CD4-positive, alpha-beta T cell treated with Interleukin-1 beta for 1 hour (primary cell): ENCODE data around the gene KRT80.

ENCODE experiments used
- DNase-seq, 2 donors: peaks; one replicate each; pipeline ENCODE4 v3.0.0-alpha.2; 2020 to 2022

The KRT80 gene

DNA sequence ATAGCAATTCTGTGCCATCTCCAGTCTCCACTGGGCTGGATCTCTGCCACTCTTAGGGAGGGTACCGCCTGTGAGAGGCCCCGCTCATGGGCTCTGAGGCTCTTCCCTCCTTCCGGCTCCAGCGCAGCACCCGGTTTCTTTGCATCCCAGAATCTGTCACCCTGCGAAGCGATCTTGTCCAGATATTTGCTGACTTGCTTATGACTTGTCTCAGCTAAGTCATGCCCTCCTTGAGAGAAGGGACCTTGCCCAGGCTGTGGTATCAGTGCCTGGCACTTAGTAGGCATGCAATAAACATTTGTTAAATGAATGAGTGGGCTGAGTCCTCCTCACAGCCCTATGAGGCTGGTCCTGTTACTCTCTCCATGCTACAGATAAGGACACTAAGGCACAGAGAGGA lies 13.4 kb downstream of the KRT80 start:
- no peak for DNase-seq

GRCh38 chr12:52175371-52176350 lies 16.2 kb downstream of the KRT80 start:
- no peak for DNase-seq

DNA sequence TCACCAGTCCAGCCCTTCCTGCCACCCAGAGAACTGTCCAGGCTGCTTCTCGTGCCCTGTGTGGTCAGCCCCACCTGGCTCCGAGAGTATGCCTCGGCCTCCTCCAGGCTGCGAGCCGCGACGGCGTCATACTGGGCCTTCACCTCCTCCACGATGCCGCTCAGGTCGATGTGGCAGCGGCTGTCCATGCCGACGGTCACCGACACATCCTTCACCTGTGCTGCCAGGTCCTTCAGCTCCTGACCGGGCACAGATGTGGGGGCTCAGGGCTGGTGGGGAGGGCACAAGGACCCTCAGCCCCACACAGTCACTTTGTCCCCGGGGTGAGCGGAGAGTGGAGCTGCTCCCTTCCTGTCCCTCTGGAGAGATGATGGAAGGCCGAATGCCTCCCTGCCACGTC lies 18.3 kb downstream of the KRT80 start:
- DNase-seq: no peak

GRCh38 chr12:52172956-52173355 lies 18.9 kb downstream of the KRT80 start:
- DNase-seq: no peak

GRCh38 chr12:52171950-52172512 lies 19.8 kb downstream of the KRT80 start:
- DNase-seq: peak in 1 of 2 donors; percentile 13

GRCh38 chr12:52170827-52171226 lies 21.0 kb downstream of the KRT80 start:
- no peak for DNase-seq

DNA sequence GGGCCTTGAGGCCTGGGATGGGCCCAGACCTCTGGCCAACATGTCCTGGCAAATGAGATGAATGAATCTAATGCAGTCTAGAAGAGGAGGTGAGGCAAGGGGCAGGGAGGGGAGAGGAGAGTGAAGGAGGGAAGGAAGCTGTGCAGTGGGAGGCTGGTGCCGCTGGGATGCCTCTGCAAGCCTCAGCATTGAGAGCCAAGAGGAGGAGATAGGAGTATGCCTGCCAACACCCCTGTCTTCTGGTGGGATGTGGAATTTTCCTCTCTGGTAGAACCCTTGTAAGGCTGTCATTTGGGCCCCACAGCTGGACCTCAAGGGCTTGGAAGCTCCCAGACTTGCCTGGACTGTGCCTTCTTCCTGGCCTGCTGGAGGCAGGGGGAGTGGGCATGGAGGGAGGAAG lies 21.9 kb downstream of the KRT80 start:
- DNase-seq: no peak

DNA sequence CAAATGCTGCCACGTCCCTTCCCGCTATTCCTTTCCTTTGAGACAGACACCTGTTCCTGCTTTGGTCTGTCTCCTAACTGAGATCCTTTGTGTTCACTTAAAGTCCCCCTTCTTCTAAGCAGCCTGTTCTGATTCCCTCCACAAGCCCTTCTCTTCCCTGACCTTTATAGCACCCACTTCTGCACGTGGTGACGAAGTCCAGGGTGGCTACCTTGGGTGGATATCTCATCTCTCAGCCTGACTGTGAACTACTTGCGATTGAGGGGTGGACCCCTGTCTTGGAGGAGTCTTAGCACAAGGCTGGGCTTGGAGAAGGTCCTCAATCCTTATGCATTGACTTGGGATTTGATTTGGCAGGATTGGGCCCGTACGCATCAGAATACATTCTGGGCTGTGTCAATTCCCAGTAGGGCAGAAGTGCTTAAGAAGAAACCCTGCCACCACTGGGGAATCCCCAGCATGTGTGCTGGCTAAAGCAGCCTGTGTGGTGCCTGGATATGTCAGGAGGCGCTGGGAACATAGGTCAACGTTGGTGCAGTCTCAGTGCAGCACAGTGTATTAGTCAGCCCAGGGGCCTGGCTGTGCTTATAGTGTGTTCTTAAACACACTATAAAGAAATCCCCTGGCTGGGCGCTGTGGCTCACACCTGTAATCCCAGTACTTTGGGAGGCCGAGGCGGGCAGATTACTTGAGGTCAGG lies 23.6 kb downstream of the KRT80 start:
- DNase-seq: no peak

- DNase-seq: no peak
Observed at GRCh38 chr12:52167526-52167925, 24.3 kb downstream of the KRT80 start.

DNA sequence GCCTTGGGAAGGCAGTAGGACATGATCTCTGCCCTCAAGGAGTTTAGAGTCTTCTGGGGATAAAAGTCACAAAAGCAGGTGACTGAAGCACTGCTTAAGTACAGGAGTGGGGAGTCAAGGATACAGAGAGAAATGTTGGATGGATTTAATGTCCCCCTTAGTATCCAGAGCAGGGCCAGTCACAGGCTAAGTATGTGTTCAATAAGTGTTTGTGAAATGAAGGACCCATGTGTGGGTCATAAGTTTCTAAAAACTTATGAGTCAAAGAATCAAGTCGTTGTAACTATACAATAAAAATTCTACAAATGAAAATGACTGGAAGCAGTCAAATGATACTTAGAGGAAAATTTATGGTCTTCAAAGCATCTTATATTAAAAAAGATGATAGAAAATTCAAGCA lies 25.1 kb downstream of the KRT80 start:
- DNase-seq: no peak

- peak in 1 of 2 donors; percentile 24 for DNase-seq
Observed at GRCh38 chr12:52165096-52165855, 26.5 kb downstream of the KRT80 start.

- no peak for DNase-seq
Observed at GRCh38 chr12:52164624-52165023, 27.2 kb downstream of the KRT80 start.

DNA sequence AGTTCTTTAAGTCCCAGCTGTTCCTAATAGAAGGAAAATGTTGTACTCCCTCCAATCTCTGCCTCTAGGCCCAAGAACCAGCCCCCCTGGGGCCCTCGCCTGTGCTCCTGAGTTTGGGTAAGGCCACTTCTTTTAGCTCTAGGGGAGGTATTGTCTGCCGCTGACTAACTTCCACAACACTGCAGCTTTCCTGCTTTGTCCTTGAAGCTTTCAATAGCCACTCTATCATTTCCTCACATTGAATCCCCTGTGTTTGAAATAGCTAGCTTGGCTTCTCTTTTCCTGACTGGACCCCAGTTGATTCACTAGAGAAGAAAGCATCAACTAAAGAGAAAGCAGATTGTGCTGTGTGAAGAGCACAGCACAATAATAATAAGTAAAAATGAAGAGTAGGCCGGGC lies 28.8 kb downstream of the KRT80 start:
- DNase-seq: no peak

DNA sequence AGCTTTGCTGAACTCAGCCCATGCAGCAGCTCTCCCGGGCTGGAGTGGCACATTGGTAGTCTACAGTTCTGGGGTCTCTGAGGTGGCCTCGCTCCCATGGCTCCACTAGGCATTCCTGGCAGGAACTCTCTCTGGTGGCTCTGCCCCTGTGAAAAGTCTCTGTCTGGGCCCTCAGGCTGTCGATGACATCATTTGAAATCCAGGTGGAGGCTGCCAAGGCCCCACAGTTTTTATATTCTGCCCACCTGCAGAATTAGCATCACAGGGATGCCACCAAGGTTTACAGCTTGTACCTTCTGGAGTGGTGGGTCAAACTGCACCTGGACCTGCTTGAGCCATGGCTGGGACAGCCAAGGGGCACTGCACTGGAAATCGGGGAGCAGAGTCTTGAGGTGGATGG lies 31.6 kb downstream of the KRT80 start:
- no peak for DNase-seq

DNA sequence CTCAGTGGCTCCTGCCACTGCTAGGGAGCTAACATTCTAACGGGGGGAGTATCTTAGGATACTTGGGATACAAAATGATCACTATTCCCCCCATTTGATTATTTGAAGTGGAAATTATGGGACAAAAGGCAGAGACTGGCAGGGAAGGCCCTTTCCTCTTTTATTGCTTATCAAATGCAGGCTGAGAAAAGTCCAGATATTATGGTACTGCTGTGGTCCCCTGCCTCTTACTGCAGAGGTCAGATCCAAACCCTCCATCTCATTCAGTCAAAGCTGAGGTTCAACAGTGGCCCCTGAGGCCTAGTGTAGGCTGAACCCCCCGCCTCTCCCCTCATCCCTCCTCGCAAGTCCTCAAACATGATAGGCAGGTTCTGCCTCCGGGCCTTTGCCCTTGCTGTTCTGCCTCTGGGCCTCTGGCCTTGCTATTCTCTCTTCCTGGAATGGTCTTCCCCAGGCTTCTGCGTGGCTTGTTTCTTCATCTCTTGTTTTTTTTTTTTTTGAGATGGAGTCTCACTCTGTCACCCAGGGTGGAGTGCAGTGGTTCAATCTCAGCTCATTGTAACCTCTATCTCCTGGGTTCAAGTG lies 34.2 kb downstream of the KRT80 start:
- DNase-seq: no peak

DNA sequence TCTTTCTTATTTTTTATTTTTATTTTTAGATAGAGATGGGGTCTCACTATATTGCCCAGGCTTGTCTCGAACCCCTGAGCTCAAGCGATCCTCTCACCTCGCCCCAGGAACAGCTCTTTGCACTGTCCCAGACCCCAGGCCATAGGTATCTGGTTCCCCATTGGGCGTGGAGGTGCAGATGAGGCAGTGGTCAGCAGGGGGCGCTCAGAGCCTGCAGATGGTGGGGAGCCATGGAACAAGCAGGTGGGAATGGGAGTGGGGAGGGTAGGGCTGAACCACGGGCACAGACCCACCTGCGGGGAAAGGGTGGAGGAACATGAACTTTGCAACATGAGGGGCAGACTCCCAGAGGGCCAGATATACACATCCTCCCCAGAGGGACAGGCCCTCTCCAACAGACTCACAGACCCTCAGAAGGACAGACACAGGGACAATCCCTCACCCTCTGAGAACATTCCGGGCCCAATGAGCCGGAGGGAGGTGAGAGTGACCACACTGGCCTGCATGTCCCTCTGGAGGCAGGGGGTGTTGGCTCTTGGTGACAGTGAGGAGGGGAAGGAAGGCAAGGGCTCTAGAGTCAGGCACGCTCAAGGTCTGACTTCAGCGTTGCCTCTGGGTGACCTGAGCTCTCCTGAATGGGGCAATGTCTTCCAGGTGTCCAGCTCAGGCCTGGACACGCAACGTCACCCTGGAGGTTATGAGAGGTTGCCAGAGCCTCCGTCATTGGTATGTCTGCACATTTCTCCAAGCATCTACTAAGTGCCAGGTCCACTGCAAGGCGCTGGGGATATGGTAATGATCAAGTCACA lies 34.9 kb downstream of the KRT80 start:
- DNase-seq: peak; percentile 63 to 76

DNA sequence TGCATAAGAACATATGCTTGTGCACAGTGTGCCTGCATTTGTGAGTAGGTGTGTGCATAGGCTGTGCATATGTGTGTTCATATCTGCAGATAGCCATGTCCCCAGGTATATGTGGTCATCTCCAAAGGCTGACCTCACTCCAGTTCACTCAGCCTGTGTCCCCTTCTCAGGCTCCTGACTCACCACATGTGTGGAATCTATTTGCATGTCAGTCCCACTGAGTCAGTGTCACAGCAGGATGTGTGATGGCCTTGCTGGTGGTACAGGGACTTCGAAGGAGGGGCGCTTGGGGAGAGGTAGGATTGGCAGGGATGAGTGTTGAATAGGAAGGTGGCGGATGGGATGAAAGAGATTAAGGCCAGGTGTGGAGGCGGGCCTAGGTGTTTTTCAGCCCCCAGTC lies 35.5 kb downstream of the KRT80 start:
- DNase-seq: no peak

GRCh38 chr12:52155048-52155868 lies 36.6 kb downstream of the KRT80 start:
- peak; percentile 76 to 77 for DNase-seq

DNA sequence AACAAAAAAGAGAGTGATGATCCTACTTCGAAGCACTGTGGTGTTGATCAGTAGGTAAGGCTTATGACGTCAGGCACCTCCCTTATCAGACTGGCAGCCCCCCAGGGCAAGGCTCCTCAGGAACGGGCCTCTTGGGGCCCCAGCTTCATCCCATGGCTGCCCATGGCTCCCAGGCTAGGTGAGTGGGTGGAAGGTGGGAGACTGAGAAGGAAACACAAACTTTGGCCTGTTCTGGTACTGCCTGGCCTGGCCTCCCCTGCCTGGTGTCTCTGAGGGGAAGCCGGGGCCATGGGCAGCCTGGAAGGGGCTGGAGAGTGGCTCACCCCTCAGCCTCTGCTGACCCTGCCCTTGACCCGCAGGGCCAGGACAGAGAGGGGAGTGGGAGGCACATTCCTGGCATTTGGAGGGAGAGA lies 38.9 kb downstream of the KRT80 start:
- DNase-seq: no peak
